ENCODE data around the gene RNF26. TPM values are rescaled to one million over a fixed set of nuclear protein-coding genes. Genes with fewer than 3 reads are reported as not detected.

Gene RNF26
- total RNA-seq, 1 experiment from 2014 or later = 69.0 TPM

GRCh38 chr11:119384332-119384731 is 50.0 kb downstream of the RNF26 start:
- TF ChIP-seq CTCF (IDR thresholded peaks at IDR 0.05) (no peak; the same call in 1 of the 2 replicates), TCF7L2 (IDR thresholded peaks at IDR 0.05; ENCODE audit: low read depth, low read length) (no peak), SIN3A (IDR thresholded peaks at IDR 0.05; ENCODE audit: borderline replicate concordance, insufficient read depth, low read depth, low read length) (no peak), POLR2AphosphoS5 (IDR thresholded peaks at IDR 0.05; ENCODE audit: low read depth, low read length) (no peak), REST (IDR thresholded peaks at IDR 0.05; ENCODE audit: insufficient read depth in 1 of 2, low read depth in 2 of 2, low read length in 1 of 2) (no peak)
- intact Hi-C loops (cut with micrococcal nuclease; ENCODE audit: unreplicated experiment) = loop anchor here (5.0 kb wide), 1 partner anchor 88 kb away; no protein-coding TSS in a partner anchor
- BruUV-seq (replicated peaks) = no TSS peak

More at GRCh38 chr11:119384332-119384731, 50.0 kb downstream of the RNF26 start:
- CTCF ChIA-PET = interaction anchor here (1.0 kb wide), 1 partner anchor 91 kb away, joined by 4 read pairs; no protein-coding TSS in a partner anchor
- Histone ChIP-seq H3K9me3 (ENCODE audit: control insufficient read depth, insufficient read depth, low read depth, low read length) (no peaks in the 10 kb centered on the region), H3K4me1 (ENCODE audit: control insufficient read depth, insufficient read depth, low read length) (peaks cover 3% of the 10 kb centered on the region; the same call in 1 of the 2 replicates), H3K4me3 (ENCODE audit: low read depth in 2 of 2, low read length in 2 of 2) (no peak overlapping the region), H3K27me3 (ENCODE audit: control insufficient read depth, insufficient read depth, low read length) (no peaks in the 10 kb centered on the region), H3K36me3 (ENCODE audit: control insufficient read depth, insufficient read depth, low read length) (no peaks in the 10 kb centered on the region), H3K27ac (ENCODE audit: low read length) (no peak overlapping the region)
- DNase-seq (ENCODE audit: low read depth, low spot score) (no peak), ATAC-seq (no peak)
- POLR2A ChIA-PET = no interaction called here
- in situ Hi-C loops (cut with HindIII; ENCODE audit: low pct_unique_long_range_greater_than_20kb, low sequenced_read_pairs) = no loop called here

Small RNA genes lying within 50 kb of the gene (microRNA-seq; reads per million reads assigned to microRNA genes)
- gene MIR6756 (ENCODE audit: unreplicated experiment) = not detected

Other genes starting within 250 kb of the RNF26 start
- 61.6 TPM for gene HMBS, start 249.6 kb upstream of the RNF26 start, total RNA-seq (2021; ENCODE audit: unreplicated experiment)
- gene DPAGT1, start 232.7 kb upstream of the RNF26 start, total RNA-seq (2021; ENCODE audit: unreplicated experiment) = 72.1 TPM
- 10.1 TPM for gene C2CD2L, start 227.2 kb upstream of the RNF26 start, total RNA-seq (2021; ENCODE audit: unreplicated experiment)
- 52.7 TPM for gene HINFP, start 212.9 kb upstream of the RNF26 start, total RNA-seq (2021; ENCODE audit: unreplicated experiment)
- 0.39 TPM for gene ABCG4, start 185.5 kb upstream of the RNF26 start, total RNA-seq (2021; ENCODE audit: unreplicated experiment)
- gene NLRX1, start 165.8 kb upstream of the RNF26 start, total RNA-seq (2021; ENCODE audit: unreplicated experiment) = 25.2 TPM
- 0.23 TPM for gene NHERF4, start 149.1 kb upstream of the RNF26 start, total RNA-seq (2021; ENCODE audit: unreplicated experiment)
- gene CBL, start 128.2 kb upstream of the RNF26 start, total RNA-seq (2021; ENCODE audit: unreplicated experiment) = 69.9 TPM
- 27.2 TPM for gene MCAM, start 17.4 kb upstream of the RNF26 start, total RNA-seq (2021; ENCODE audit: unreplicated experiment)
- not detected for gene C1QTNF5, start 6.4 kb downstream of the RNF26 start, total RNA-seq (2021; ENCODE audit: unreplicated experiment)
- gene MFRP, start 12.2 kb downstream of the RNF26 start, total RNA-seq (2021; ENCODE audit: unreplicated experiment) = not detected
- 3.1 TPM for gene USP2, start 47.2 kb downstream of the RNF26 start, total RNA-seq (2021; ENCODE audit: unreplicated experiment)
- gene THY1, start 88.6 kb downstream of the RNF26 start, total RNA-seq (2021; ENCODE audit: unreplicated experiment) = 13.7 TPM

All from Panc1 (cell line).